ENCODE measurements around the gene FOXO6.

- TF ChIP-seq CTCF (IDR thresholded peaks at IDR 0.05), result no peak
- no peak for TF ChIP-seq POLR2A (IDR thresholded peaks at IDR 0.05)
- no peak for TF ChIP-seq EP300 (IDR thresholded peaks at IDR 0.05)
These were observed 39.0 kb downstream of the FOXO6 start for GRCh38 chr1:41400225-41400624.

Data from tibial nerve (tissue), 4 donors.